ENCODE results near the gene ARPC1A. TPM values are rescaled to one million over a fixed set of nuclear protein-coding genes. Genes with fewer than 3 reads are reported as not detected.
"Not testable (repeated sequence)": the region's sequence is repeated elsewhere in the genome, so short reads cannot be mapped to it uniquely, and the experiment has no call there.

ARPC1A gene
- total RNA-seq, 2 donors from 2014 or later: 47.4 to 74.1 TPM

DNA sequence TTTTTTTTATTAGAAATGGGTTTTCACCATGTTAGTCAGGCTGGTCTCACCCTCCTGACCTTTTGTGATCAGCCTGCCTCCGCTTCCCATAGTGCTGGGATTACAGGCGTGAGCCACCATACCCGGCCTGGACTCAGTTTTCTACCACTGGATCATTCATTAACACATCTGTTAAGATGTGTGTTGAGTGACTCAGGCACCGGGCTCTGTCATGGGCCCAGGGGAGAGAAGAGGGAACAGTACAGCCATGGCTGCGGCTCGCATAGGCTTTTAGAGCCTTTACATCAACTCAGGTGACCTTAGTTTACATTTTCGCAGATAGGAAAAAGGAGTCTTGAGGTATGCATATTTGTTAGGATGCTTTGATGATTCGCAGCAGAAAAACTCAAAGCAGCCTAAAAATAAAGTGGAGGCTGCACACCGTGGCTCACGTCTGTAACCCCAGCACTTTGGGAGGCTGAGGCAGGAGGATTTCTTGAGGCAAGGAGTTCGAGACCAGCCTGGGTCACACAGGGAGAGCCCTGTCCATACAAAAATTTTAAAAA, 45.8 kb downstream of the ARPC1A start:
- Mint-ChIP-seq H3K4me3 (no peak overlapping the region), H3K4me1 (no peaks in the 10 kb centered on the region), H3K27me3 (no peaks in the 10 kb centered on the region), H3K36me3 (ENCODE audit: low read depth) (peaks cover 37% of the 10 kb centered on the region), H3K27ac (no peak overlapping the region), H3K9me3 (no peaks in the 10 kb centered on the region)
- ATAC-seq (replicated peaks): no peak

GRCh38 chr7:99372275-99373090, 46.8 kb downstream of the ARPC1A start:
- Mint-ChIP-seq H3K36me3 (ENCODE audit: low read depth) (peaks cover 37% of the 10 kb centered on the region), H3K9me3 (no peaks in the 10 kb centered on the region), H3K4me3 (peak overlapping the region; percentile 86), H3K27me3 (no peaks in the 10 kb centered on the region), H3K27ac (peak overlapping the region; percentile 68), H3K4me1 (no peaks in the 10 kb centered on the region)
- no peak for ATAC-seq (replicated peaks)

GRCh38 chr7:99373091-99374066, 47.7 kb downstream of the ARPC1A start:
- H3K27me3 Mint-ChIP-seq: no peaks in the 10 kb centered on the region
- no peaks in the 10 kb centered on the region for H3K9me3 Mint-ChIP-seq
- peaks cover 3% of the 10 kb centered on the region for H3K4me1 Mint-ChIP-seq
- no peak for ATAC-seq (replicated peaks)
- peaks cover 45% of the 10 kb centered on the region for H3K36me3 Mint-ChIP-seq (ENCODE audit: low read depth)
- H3K27ac Mint-ChIP-seq: peak overlapping the region; percentile 68
- H3K4me3 Mint-ChIP-seq: peak overlapping the region; percentile 86

GRCh38 chr7:99374111-99375064, 48.7 kb downstream of the ARPC1A start, which contains the start of gene ARPC1B:
Gene ARPC1B, plus strand, starts transcription at chr7:99374730. Its CDS starts 10,985 bp downstream, at chr7:99385715.
- Mint-ChIP-seq H3K4me1 (peaks cover 9% of the 10 kb centered on the region), H3K27me3 (no peaks in the 10 kb centered on the region), H3K4me3 (peak within 1 kb of the TSS; percentile 86), H3K9me3 (no peaks in the 10 kb centered on the region), H3K36me3 (ENCODE audit: low read depth) (peaks cover 45% of the 10 kb centered on the region), H3K27ac (peak within 1 kb of the TSS; percentile 68)
- peak; percentile 74 for ATAC-seq (replicated peaks)

GRCh38 chr7:99375070-99375807, 49.5 kb downstream of the ARPC1A start:
- Mint-ChIP-seq H3K27ac (no peak overlapping the region), H3K4me1 (peaks cover 15% of the 10 kb centered on the region), H3K27me3 (no peaks in the 10 kb centered on the region), H3K36me3 (ENCODE audit: low read depth) (peaks cover 53% of the 10 kb centered on the region), H3K4me3 (peak overlapping the region; percentile 86), H3K9me3 (no peaks in the 10 kb centered on the region)
- peak; percentile 60 for ATAC-seq (replicated peaks)

DNA sequence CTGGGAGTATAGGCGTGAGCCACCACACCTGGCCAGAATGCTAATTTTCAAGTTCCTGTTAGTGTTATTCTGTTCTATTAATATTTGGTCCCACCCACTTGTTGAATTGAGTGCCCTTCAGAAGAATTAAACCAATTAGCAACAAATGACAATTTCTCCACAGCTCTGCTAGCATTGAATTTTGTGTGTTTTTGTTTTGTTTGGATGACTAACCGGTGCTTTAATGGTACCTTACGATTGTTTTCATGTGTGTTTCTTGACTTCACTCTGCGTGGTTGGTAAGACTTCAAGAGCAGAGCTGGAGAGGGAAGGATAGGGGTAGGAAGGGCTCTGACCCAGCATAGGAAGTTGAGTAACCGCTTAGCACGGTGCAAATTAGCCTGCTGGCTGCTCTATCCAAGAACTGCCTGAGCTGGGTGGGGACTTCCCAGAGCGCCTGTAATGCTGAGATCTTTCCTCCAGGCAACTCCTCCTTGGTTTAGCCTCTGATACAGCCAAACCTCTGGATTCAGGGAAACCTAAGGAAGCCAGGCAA, 53.4 kb downstream of the ARPC1A start:
- Mint-ChIP-seq H3K9me3 (no peaks in the 10 kb centered on the region), H3K36me3 (ENCODE audit: low read depth) (peaks cover 80% of the 10 kb centered on the region), H3K27me3 (no peaks in the 10 kb centered on the region), H3K27ac (peak overlapping the region; percentile 96), H3K4me3 (peak overlapping the region; percentile 86), H3K4me1 (peaks cover 31% of the 10 kb centered on the region)
- ATAC-seq (replicated peaks): peak; percentile 45

DNA sequence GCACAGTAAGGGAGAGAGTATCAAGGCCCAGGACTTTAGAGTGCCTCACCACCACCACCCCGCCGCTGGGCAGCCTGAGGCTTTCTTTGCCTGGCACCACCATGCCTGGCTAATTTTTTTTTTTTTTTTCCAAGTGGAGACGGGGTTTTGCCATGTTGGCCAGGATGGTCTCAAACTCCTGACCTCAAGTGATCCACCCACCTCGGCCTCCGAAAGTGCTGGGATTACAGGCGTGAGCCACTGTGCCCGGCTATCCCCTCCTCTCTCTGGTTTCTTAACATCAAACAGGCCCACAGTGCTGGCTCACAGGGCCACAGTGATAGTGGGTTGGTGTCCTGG, 54.0 kb downstream of the ARPC1A start:
- H3K27ac Mint-ChIP-seq: peak overlapping the region; percentile 96
- H3K4me1 Mint-ChIP-seq: peaks cover 31% of the 10 kb centered on the region
- H3K27me3 Mint-ChIP-seq; ATAC-seq (replicated peaks); H3K9me3 Mint-ChIP-seq: not testable (repeated sequence)
- H3K4me3 Mint-ChIP-seq: peak overlapping the region; percentile 86
- peaks cover 85% of the 10 kb centered on the region for H3K36me3 Mint-ChIP-seq (ENCODE audit: low read depth)

DNA sequence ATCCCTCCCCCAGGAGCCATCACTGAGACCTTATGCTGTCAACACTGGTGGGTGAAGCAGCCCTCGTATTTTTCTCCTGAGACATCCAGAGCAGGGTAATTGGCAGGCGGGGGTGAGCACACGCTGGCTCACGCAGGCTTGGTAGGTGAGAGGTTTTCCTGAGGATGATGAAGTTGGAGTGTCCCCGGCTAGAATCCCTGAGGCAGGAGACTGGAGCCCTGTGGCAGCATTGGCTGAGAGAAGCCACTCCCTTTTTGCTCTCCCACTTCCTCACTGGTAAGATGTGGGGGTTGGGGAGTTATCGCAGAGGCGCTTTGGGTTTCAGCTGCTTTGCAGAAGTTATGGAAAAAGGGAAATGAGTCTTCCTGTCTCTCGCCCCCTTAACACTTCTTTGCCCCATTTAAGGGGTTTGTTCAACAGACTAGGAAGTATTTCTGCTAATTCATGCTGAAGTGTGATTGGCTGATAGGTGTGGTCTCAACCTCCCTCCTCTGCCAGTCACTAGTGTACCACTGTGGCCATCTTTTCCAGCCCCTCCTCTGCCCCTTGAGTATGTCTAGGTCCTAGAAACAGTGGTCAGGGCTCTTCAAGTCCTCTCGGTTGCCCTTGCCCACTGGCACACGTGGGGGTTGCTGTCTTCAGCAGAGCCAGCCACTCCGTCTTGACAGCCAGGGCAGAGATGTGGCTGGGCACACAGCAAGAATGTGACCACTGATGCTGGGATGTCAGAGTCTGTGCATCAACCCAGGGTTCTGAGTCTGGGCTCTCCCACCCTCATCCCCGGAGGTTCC, 54.5 kb downstream of the ARPC1A start:
- peak overlapping the region; percentile 96 for H3K27ac Mint-ChIP-seq
- peak; percentile 35 for ATAC-seq (replicated peaks)
- peak overlapping the region; percentile 86 for H3K4me3 Mint-ChIP-seq
- no peaks in the 10 kb centered on the region for H3K27me3 Mint-ChIP-seq
- H3K9me3 Mint-ChIP-seq: no peaks in the 10 kb centered on the region
- H3K36me3 Mint-ChIP-seq (ENCODE audit: low read depth): peaks cover 90% of the 10 kb centered on the region
- H3K4me1 Mint-ChIP-seq: peaks cover 31% of the 10 kb centered on the region

DNA sequence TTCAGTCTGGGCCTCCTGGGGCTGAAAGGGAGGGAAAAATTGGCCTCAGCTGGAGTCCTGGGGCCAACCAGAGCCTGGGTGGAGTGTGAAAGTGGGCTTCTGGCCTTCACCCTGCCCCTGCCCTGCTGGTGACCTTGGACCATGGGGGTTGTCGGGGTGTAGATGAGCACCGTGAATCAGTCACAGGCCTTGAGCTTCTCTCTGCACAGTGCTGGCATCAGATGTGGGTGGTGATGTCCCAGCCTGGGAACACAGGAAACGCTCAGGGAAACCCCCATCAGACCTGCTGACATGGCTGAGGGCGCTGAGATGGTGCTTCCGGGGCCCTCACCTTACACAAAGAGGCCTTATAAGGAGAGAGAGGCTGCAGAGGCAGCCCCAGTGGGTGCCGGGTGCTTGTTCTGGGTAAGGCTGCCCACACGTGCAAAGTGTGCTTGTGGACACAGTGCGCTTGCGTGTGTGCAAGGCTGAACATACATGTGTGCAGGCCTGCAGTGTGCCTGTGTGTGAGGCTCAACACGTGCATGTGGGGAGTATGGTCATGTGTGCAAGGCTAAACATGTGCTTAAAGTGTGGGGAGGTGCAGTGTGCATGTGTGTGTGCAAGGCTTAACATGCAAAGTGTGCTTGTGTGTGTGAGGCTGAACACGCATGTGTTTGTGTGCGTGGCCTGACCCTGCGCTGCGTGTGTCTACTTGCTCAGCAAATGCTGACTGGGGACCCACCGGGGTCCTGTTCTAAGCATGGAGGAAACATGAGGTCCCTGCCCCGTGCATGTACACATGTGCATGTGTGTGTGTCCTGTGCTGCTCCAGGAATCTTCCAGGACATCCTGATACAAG, 55.3 kb downstream of the ARPC1A start:
- Mint-ChIP-seq H3K4me3 (peak overlapping the region; percentile 86), H3K27me3 (no peaks in the 10 kb centered on the region), H3K27ac (peak overlapping the region; percentile 96), H3K36me3 (ENCODE audit: low read depth) (peaks cover 92% of the 10 kb centered on the region), H3K9me3 (no peaks in the 10 kb centered on the region), H3K4me1 (peaks cover 31% of the 10 kb centered on the region)
- ATAC-seq (replicated peaks): peak; percentile 85

- no peak for ATAC-seq (replicated peaks)
- no peaks in the 10 kb centered on the region for H3K9me3 Mint-ChIP-seq
- H3K27ac Mint-ChIP-seq: peak overlapping the region; percentile 96
- peaks cover 31% of the 10 kb centered on the region for H3K4me1 Mint-ChIP-seq
- peaks cover 92% of the 10 kb centered on the region for H3K36me3 Mint-ChIP-seq (ENCODE audit: low read depth)
- H3K4me3 Mint-ChIP-seq: peak overlapping the region; percentile 86
- no peaks in the 10 kb centered on the region for H3K27me3 Mint-ChIP-seq
Observed at GRCh38 chr7:99381664-99382075, 56.0 kb downstream of the ARPC1A start.

DNA sequence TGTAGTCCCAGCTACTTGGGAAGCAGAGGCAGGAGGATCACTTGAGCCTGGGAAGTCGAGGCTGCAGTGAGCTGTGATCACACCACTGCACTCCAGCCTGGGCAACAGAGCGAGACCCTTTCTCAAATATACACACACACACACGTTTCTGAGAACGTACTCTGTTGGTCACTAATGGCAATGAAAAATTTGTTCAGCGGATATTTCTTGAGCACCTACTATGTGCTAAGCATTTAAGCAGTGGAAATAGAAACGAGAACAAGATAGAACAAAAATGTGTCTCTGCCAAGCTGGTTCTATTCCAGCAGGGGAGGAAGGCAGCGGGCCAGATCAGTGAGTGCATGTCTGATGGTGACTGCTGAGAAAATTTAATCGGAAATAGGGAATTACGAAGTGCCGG, 57.5 kb downstream of the ARPC1A start:
- no peaks in the 10 kb centered on the region for H3K9me3 Mint-ChIP-seq
- H3K4me3 Mint-ChIP-seq: peak overlapping the region; percentile 47
- no peaks in the 10 kb centered on the region for H3K27me3 Mint-ChIP-seq
- H3K4me1 Mint-ChIP-seq: peaks cover 28% of the 10 kb centered on the region
- peaks cover 92% of the 10 kb centered on the region for H3K36me3 Mint-ChIP-seq (ENCODE audit: low read depth)
- peak overlapping the region; percentile 84 for H3K27ac Mint-ChIP-seq
- ATAC-seq (replicated peaks): no peak
